Measurements from ENCODE around the gene METTL25B.

Gene METTL25B

DNA sequence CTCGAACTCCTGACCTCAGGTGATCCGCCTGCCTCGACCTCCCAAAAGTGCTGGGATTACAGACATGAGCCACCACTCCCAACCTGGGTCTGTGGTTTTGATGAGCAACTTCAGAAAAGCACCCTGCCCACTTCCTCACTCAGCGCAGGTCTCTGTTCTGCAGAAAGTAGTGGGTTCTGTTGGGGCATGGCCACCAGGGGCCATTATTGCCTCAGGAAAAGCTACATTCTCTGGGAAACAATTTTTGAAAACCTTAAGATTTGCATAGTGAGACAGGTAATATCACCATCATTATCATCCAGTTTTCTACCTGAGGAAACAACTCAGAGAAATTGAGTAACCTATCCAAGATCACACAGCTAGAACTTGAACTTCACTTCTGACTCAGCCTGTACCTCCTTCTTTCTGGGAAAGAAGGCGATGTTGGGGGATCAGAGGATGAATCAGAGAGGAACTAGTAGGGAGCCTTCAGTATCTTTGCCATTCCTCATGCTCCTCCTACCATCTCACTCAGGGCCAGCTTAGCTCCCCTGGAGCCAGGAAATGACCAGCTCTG is 44.0 kb upstream of the METTL25B start:
- Histone ChIP-seq H3K27me3 (ENCODE audit: insufficient read depth, low read length) (no peaks in the 10 kb centered on the region), H3K23ac (ENCODE audit: low read length) (no peak overlapping the region), H3K36me3 (ENCODE audit: control insufficient read depth in 1 of 2, insufficient read depth in 2 of 2, low read length in 2 of 2) (no peaks in the 10 kb centered on the region), H4K91ac (ENCODE audit: low read depth, low read length) (no peak overlapping the region), H2BK5ac (ENCODE audit: low read depth, low read length, poor library complexity) (no peak overlapping the region), H3K79me2 (ENCODE audit: control insufficient read depth, insufficient read depth, low read length, poor library complexity) (no peaks in the 10 kb centered on the region), H3K4me2 (ENCODE audit: low read length) (no peak overlapping the region), H4K12ac (ENCODE audit: low read depth, low read length) (no peak overlapping the region), H3K4me1 (ENCODE audit: control insufficient read depth in 1 of 2, insufficient read depth in 2 of 2, low read length in 2 of 2) (peaks cover 2% of the 10 kb centered on the region in 2 experiments), H3K18ac (ENCODE audit: low read length) (no peak overlapping the region), H3K4me3 (ENCODE audit: low read depth, low read length) (no peak overlapping the region), H3K9me3 (ENCODE audit: insufficient read depth, low read depth, low read length) (no peaks in the 10 kb centered on the region), H2BK12ac (ENCODE audit: low read length) (no peak overlapping the region), H3K27ac (ENCODE audit: low read depth, low read length) (no peak overlapping the region), H3K4ac (ENCODE audit: low read depth, low read length) (no peak overlapping the region), H3K9ac (ENCODE audit: low read length) (no peak overlapping the region), H3K79me1 (ENCODE audit: low read length) (no peaks in the 10 kb centered on the region), H3K14ac (ENCODE audit: low read length) (no peak overlapping the region), H2BK120ac (ENCODE audit: insufficient read depth, low read length, poor library complexity) (no peak overlapping the region), H4K8ac (ENCODE audit: low read depth, low read length) (no peak overlapping the region), H2AK5ac (ENCODE audit: low read length) (no peak overlapping the region), H2AFZ (ENCODE audit: insufficient read depth, low read length, poor library complexity) (no peak overlapping the region)
- no CpG with 5 or more reads among the region's 5 CpGs for WGBS (ENCODE audit: extremely low coverage, insufficient coverage, insufficient read length)
- peak; percentile 24 to 26 for DNase-seq

DNA sequence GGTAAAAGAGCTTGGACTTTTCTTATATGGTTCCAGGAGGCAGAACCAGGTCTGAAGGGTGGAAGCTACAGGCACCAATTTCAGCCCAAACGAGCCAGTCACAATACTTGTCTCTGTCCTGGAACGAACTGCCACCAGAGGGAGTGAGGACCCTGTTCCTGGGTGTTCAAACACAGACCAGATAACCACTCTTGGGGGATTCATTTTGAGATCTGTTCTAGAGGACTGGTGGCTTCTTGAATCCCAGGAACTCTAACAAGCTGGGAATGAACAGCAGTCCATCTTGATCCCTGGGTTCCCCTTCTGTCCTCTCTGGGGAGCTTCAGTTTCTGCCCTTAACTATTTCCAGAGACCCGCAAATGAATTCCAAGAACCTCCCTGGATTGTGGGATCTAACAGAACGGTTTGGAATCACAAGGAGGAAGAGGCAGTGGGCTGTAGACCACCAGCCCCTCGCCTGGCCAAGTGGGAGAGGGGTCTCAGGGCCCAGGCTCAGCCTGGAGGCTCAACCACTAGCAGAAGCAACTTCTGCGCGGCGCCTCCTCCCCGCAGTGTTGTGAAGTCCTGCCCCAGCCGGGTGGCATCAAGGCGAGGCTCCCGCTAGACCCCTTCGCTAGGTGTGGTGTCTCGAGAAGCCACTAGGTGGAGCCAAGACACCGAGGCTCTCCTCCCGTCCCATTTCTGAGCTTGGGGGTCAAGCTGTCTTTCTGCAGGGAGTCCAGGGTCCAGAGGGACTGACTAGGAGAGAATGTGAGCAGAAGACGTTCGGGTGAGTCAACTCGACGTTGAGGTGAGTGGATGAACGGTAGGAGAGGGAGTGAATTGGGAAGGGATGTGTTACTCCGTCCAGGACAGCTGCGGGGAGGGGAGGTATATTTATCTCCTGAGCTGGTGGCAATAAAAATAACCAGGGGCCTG is 39.0 kb upstream of the METTL25B start:
- WGBS (ENCODE audit: extremely low coverage, insufficient coverage, insufficient read length) = no CpG with 5 or more reads among the region's 23 CpGs

DNA sequence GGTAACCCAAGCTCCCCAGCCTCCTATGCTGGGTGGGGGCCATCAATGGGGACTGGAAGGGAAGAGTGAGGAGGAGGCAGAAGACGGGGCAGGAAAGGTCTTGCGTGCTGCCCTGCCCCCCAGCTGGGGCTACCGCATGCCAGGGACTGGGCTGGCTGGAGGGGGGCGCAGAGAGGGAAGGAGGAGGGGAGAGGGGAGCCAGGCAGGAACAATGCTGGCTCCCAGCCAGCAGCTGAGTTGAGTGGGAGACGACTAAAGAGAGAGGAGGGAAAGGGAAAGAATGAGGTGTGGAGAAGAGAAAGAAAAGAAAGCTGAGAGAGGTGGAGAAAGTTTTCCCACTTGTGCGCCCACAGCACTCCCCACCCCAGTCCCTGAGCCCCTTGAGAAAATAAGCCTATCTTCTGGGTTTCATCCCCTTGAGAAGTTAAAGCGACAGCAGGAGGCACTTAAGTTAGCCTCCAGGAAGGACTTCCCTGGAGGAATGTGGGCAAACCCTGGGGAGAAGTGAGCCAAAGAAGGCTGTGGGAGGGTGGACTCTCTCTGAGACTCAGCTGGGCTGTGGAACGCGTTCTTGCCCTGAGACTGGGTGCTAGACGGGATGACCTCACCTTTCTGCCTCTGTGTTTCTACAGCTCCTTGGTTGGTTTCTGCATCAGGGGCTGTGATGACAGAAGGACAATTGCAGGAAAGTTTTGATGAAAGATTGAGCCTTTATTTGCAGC is 38.2 kb upstream of the METTL25B start:
- no peaks in the 10 kb centered on the region for H3K36me3 ChIP-seq (ENCODE audit: control insufficient read depth in 1 of 2, insufficient read depth in 2 of 2, low read length in 2 of 2)
- H3K4ac ChIP-seq (ENCODE audit: low read depth, low read length) = no peak overlapping the region
- H2AFZ ChIP-seq (ENCODE audit: insufficient read depth, low read length, poor library complexity) = no peak overlapping the region
- H3K79me1 ChIP-seq (ENCODE audit: low read length) = peaks cover 32% of the 10 kb centered on the region
- peak overlapping the region; percentile 52 for H2AK5ac ChIP-seq (ENCODE audit: low read length)
- no peaks in the 10 kb centered on the region for H3K27me3 ChIP-seq (ENCODE audit: insufficient read depth, low read length)
- DNase-seq = peak in 1 of 2 donors; percentile 52
- peak overlapping the region; percentile 63 for H3K18ac ChIP-seq (ENCODE audit: low read length)
- H3K4me1 ChIP-seq (ENCODE audit: control insufficient read depth in 1 of 2, insufficient read depth in 2 of 2, low read length in 2 of 2) = peaks cover 44 to 50% of the 10 kb centered on the region in 2 experiments
- no CpG with 5 or more reads among the region's 10 CpGs for WGBS (ENCODE audit: extremely low coverage, insufficient coverage, insufficient read length)
- no peak overlapping the region for H3K23ac ChIP-seq (ENCODE audit: low read length)
- H2BK5ac ChIP-seq (ENCODE audit: low read depth, low read length, poor library complexity) = no peak overlapping the region
- no peak overlapping the region for H4K12ac ChIP-seq (ENCODE audit: low read depth, low read length)
- H4K8ac ChIP-seq (ENCODE audit: low read depth, low read length) = peak overlapping the region; percentile 42
- no peak overlapping the region for H3K9ac ChIP-seq (ENCODE audit: low read length)
- no peak overlapping the region for H3K27ac ChIP-seq (ENCODE audit: low read depth, low read length)
- no peak overlapping the region for H3K4me3 ChIP-seq (ENCODE audit: low read depth, low read length)
- H3K9me3 ChIP-seq (ENCODE audit: insufficient read depth, low read depth, low read length) = no peaks in the 10 kb centered on the region
- H2BK12ac ChIP-seq (ENCODE audit: low read length) = peak overlapping the region; percentile 72
- H3K4me2 ChIP-seq (ENCODE audit: low read length) = peak overlapping the region; percentile 0
- H3K14ac ChIP-seq (ENCODE audit: low read length) = peak overlapping the region; percentile 17
- H4K91ac ChIP-seq (ENCODE audit: low read depth, low read length) = peak overlapping the region; percentile 45
- H3K79me2 ChIP-seq (ENCODE audit: control insufficient read depth, insufficient read depth, low read length, poor library complexity) = peaks cover 3% of the 10 kb centered on the region
- peak overlapping the region; percentile 48 for H2BK120ac ChIP-seq (ENCODE audit: insufficient read depth, low read length, poor library complexity)

More for the DNA sequence above, 39.0 kb upstream of the METTL25B start:
- Histone ChIP-seq H2BK12ac (ENCODE audit: low read length) (peak overlapping the region; percentile 81), H2AFZ (ENCODE audit: insufficient read depth, low read length, poor library complexity) (peak overlapping the region; percentile 61), H4K8ac (ENCODE audit: low read depth, low read length) (peak overlapping the region; percentile 32), H3K4me1 (ENCODE audit: control insufficient read depth in 1 of 2, insufficient read depth in 2 of 2, low read length in 2 of 2) (peaks cover 40 to 47% of the 10 kb centered on the region in 2 experiments), H2BK120ac (ENCODE audit: insufficient read depth, low read length, poor library complexity) (no peak overlapping the region), H3K4me2 (ENCODE audit: low read length) (peak overlapping the region; percentile 28), H3K36me3 (ENCODE audit: control insufficient read depth in 1 of 2, insufficient read depth in 2 of 2, low read length in 2 of 2) (no peaks in the 10 kb centered on the region), H2BK5ac (ENCODE audit: low read depth, low read length, poor library complexity) (no peak overlapping the region), H4K12ac (ENCODE audit: low read depth, low read length) (no peak overlapping the region), H3K14ac (ENCODE audit: low read length) (no peak overlapping the region), H3K79me1 (ENCODE audit: low read length) (peaks cover 28% of the 10 kb centered on the region), H3K4ac (ENCODE audit: low read depth, low read length) (no peak overlapping the region), H3K4me3 (ENCODE audit: low read depth, low read length) (no peak overlapping the region), H3K27me3 (ENCODE audit: insufficient read depth, low read length) (no peaks in the 10 kb centered on the region), H4K91ac (ENCODE audit: low read depth, low read length) (peak overlapping the region; percentile 45), H3K79me2 (ENCODE audit: control insufficient read depth, insufficient read depth, low read length, poor library complexity) (peaks cover 3% of the 10 kb centered on the region), H3K23ac (ENCODE audit: low read length) (no peak overlapping the region), H2AK5ac (ENCODE audit: low read length) (no peak overlapping the region), H3K9ac (ENCODE audit: low read length) (no peak overlapping the region), H3K27ac (ENCODE audit: low read depth, low read length) (no peak overlapping the region), H3K18ac (ENCODE audit: low read length) (no peak overlapping the region), H3K9me3 (ENCODE audit: insufficient read depth, low read depth, low read length) (no peaks in the 10 kb centered on the region)
- peak; percentile 77 to 90 for DNase-seq

DNA sequence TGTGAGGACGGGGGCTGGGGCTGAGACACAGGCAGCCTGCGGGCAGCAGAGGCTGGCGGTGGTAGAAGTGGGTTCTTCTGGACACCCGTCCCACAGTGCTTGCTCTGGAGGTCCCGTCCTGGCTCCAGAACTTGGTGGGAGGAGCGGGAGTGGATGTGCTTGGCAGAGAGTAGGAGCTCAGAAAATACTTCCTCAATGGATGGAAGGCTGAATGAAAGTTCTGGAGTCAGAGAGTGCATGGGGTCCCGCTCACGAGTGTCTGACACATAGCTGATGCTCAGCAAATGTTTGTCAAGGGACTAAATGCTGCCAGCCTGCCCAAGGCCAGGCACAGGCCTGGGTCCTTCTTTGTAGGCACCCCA is 37.6 kb upstream of the METTL25B start:
- Histone ChIP-seq H3K4ac (ENCODE audit: low read depth, low read length) (no peak overlapping the region), H3K79me2 (ENCODE audit: control insufficient read depth, insufficient read depth, low read length, poor library complexity) (peaks cover 3% of the 10 kb centered on the region), H3K4me1 (ENCODE audit: control insufficient read depth in 1 of 2, insufficient read depth in 2 of 2, low read length in 2 of 2) (peaks cover 44 to 50% of the 10 kb centered on the region in 2 experiments), H3K23ac (ENCODE audit: low read length) (no peak overlapping the region), H4K12ac (ENCODE audit: low read depth, low read length) (no peak overlapping the region), H2BK120ac (ENCODE audit: insufficient read depth, low read length, poor library complexity) (peak overlapping the region; percentile 48), H3K4me2 (ENCODE audit: low read length) (no peak overlapping the region), H3K9me3 (ENCODE audit: insufficient read depth, low read depth, low read length) (no peaks in the 10 kb centered on the region), H3K18ac (ENCODE audit: low read length) (no peak overlapping the region), H3K27me3 (ENCODE audit: insufficient read depth, low read length) (no peaks in the 10 kb centered on the region), H2AFZ (ENCODE audit: insufficient read depth, low read length, poor library complexity) (no peak overlapping the region), H4K91ac (ENCODE audit: low read depth, low read length) (peak overlapping the region; percentile 37), H3K14ac (ENCODE audit: low read length) (no peak overlapping the region), H2BK5ac (ENCODE audit: low read depth, low read length, poor library complexity) (no peak overlapping the region), H2AK5ac (ENCODE audit: low read length) (peak overlapping the region; percentile 28), H3K36me3 (ENCODE audit: control insufficient read depth in 1 of 2, insufficient read depth in 2 of 2, low read length in 2 of 2) (no peaks in the 10 kb centered on the region), H4K8ac (ENCODE audit: low read depth, low read length) (no peak overlapping the region), H3K79me1 (ENCODE audit: low read length) (peaks cover 32% of the 10 kb centered on the region), H3K27ac (ENCODE audit: low read depth, low read length) (no peak overlapping the region), H2BK12ac (ENCODE audit: low read length) (peak overlapping the region; percentile 67), H3K4me3 (ENCODE audit: low read depth, low read length) (no peak overlapping the region), H3K9ac (ENCODE audit: low read length) (no peak overlapping the region)
- no CpG with 5 or more reads among the region's 8 CpGs for WGBS (ENCODE audit: extremely low coverage, insufficient coverage, insufficient read length)
- no peak for DNase-seq
